ENCODE data around the gene SULT1A3. TPM values are rescaled to one million over a fixed set of nuclear protein-coding genes. Genes with fewer than 3 reads are reported as not detected.

Gene SULT1A3
- total and polyA plus RNA-seq, 2 experiments from 2014 or later: 11.2 to 17.4 TPM

DNA sequence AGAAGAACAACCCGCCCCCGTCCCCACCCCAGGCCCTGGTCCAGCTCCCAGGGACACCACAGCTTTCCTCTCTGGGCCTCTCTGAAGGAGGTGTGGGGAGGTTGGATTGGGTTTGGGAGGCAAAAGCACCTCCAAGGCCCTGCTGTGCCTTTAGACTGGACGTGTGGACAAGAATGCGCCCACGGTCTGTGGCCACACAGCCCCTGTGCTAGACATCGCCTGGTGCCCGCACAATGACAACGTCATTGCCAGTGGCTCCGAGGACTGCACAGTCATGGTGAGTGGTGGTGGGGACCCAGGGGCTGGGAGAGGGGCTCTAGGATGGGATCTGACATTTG is 12.6 kb upstream of the SULT1A3 start:
- peaks cover 15% of the 10 kb centered on the region; the same call in 2 of the 3 replicates for H3K4me1 Mint-ChIP-seq
- Histone ChIP-seq H2AFZ (no peak overlapping the region), H4K20me1 (replicated peaks; ENCODE audit: insufficient read depth) (no peaks in the 10 kb centered on the region), H3K36me3 (ENCODE audit: insufficient read depth) (no peaks in the 10 kb centered on the region), H3K79me2 (replicated peaks; ENCODE audit: insufficient read depth) (no peaks in the 10 kb centered on the region), H3F3A (replicated peaks; ENCODE audit: low read depth) (0 out of 2 replicates have a peak, but pooled peaks cover 5% of the 10 kb centered on the region), H3K4me2 (no peak overlapping the region), H3K9me2 (ENCODE audit: insufficient read depth) (no peaks in the 10 kb centered on the region), H3K4me3 (no peak overlapping the region), H3K4me1 (ENCODE audit: insufficient read depth) (peaks cover 4% of the 10 kb centered on the region; the same call in 1 of the 2 replicates), H3K27me3 (ENCODE audit: insufficient read depth) (peaks cover 10% of the 10 kb centered on the region; the same call in 1 of the 2 replicates), H3K27ac (ENCODE audit: low read depth) (no peak overlapping the region)
- no peak overlapping the region for H3K27ac Mint-ChIP-seq
- no peak for DNase-seq (ENCODE audit: low spot score)
- peaks cover 11% of the 10 kb centered on the region for H3K27me3 Mint-ChIP-seq (ENCODE audit: insufficient read depth, low read depth, poor library complexity)
- TF ChIP-seq POLR2AphosphoS5 (IDR thresholded peaks at IDR 0.05; ENCODE audit: low read depth): no peak
- no peak for TF ChIP-seq ZNF331 (CRISPR knock-in tag; IDR thresholded peaks at IDR 0.05; ENCODE audit: low read depth)
- TF ChIP-seq NANOG (IDR thresholded peaks at IDR 0.05; ENCODE audit: borderline replicate concordance): no peak
- TF ChIP-seq ZNF462 (CRISPR knock-in tag; IDR thresholded peaks at IDR 0.05): no peak
- no peak for TF ChIP-seq CTCF (conservative IDR thresholded peaks at IDR 0.05; ENCODE audit: low read depth in 2 of 2)
- no peak for TF ChIP-seq STAT1 (IDR thresholded peaks at IDR 0.05; ENCODE audit: unreplicated experiment)
- TF ChIP-seq, protein P1, sequence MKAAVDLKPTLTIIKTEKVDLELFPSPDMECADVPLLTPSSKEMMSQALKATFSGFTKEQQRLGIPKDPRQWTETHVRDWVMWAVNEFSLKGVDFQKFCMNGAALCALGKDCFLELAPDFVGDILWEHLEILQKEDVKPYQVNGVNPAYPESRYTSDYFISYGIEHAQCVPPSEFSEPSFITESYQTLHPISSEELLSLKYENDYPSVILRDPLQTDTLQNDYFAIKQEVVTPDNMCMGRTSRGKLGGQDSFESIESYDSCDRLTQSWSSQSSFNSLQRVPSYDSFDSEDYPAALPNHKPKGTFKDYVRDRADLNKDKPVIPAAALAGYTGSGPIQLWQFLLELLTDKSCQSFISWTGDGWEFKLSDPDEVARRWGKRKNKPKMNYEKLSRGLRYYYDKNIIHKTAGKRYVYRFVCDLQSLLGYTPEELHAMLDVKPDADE (IDR thresholded peaks at IDR 0.05): no peak
- TF ChIP-seq JUNB (IDR thresholded peaks at IDR 0.05; ENCODE audit: unreplicated experiment): no peak
- no peak for TF ChIP-seq EZH2phosphoT487 (IDR thresholded peaks at IDR 0.05; ENCODE audit: unreplicated experiment)
- TF ChIP-seq, protein P2, sequence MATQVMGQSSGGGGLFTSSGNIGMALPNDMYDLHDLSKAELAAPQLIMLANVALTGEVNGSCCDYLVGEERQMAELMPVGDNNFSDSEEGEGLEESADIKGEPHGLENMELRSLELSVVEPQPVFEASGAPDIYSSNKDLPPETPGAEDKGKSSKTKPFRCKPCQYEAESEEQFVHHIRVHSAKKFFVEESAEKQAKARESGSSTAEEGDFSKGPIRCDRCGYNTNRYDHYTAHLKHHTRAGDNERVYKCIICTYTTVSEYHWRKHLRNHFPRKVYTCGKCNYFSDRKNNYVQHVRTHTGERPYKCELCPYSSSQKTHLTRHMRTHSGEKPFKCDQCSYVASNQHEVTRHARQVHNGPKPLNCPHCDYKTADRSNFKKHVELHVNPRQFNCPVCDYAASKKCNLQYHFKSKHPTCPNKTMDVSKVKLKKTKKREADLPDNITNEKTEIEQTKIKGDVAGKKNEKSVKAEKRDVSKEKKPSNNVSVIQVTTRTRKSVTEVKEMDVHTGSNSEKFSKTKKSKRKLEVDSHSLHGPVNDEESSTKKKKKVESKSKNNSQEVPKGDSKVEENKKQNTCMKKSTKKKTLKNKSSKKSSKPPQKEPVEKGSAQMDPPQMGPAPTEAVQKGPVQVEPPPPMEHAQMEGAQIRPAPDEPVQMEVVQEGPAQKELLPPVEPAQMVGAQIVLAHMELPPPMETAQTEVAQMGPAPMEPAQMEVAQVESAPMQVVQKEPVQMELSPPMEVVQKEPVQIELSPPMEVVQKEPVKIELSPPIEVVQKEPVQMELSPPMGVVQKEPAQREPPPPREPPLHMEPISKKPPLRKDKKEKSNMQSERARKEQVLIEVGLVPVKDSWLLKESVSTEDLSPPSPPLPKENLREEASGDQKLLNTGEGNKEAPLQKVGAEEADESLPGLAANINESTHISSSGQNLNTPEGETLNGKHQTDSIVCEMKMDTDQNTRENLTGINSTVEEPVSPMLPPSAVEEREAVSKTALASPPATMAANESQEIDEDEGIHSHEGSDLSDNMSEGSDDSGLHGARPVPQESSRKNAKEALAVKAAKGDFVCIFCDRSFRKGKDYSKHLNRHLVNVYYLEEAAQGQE (IDR thresholded peaks at IDR 0.05; ENCODE audit: unreplicated experiment): no peak
- no peak for ATAC-seq
- H3K9me3 Mint-ChIP-seq: no peaks in the 10 kb centered on the region
- H3K36me3 Mint-ChIP-seq (ENCODE audit: low read depth): no peaks in the 10 kb centered on the region
- no peak overlapping the region for H3K4me3 Mint-ChIP-seq
